ENCODE measurements around the gene MAN1A2.

Gene MAN1A2

GRCh38 chr1:117359561-117360289, 7.5 kb upstream of the MAN1A2 start:
- in situ Hi-C loops (cut with MboI; ENCODE audit: low sequenced_read_pairs): no loop called here

GRCh38 chr1:117362986-117363385, 4.3 kb upstream of the MAN1A2 start:
- in situ Hi-C loops (cut with MboI; ENCODE audit: low sequenced_read_pairs): no loop called here

- in situ Hi-C loops (cut with MboI; ENCODE audit: low sequenced_read_pairs): no loop called here
Observed at GRCh38 chr1:117363571-117364048, 3.6 kb upstream of the MAN1A2 start.

GRCh38 chr1:117364240-117364639, 3.0 kb upstream of the MAN1A2 start:
- in situ Hi-C loops (cut with MboI; ENCODE audit: low sequenced_read_pairs): no loop called here

GRCh38 chr1:117365350-117366176, 1.7 kb upstream of the MAN1A2 start:
- in situ Hi-C loops (cut with MboI; ENCODE audit: low sequenced_read_pairs): no loop called here

GRCh38 chr1:117366177-117367045, 838 bp upstream of the MAN1A2 start:
- in situ Hi-C loops (cut with MboI; ENCODE audit: low sequenced_read_pairs): no loop called here

GRCh38 chr1:117368116-117369108, 1.2 kb downstream of the MAN1A2 start:
- in situ Hi-C loops (cut with MboI; ENCODE audit: low sequenced_read_pairs): no loop called here

- in situ Hi-C loops (cut with MboI; ENCODE audit: low sequenced_read_pairs): no loop called here
Observed at GRCh38 chr1:117370071-117370470, 2.8 kb downstream of the MAN1A2 start.

GRCh38 chr1:117370509-117370908, 3.3 kb downstream of the MAN1A2 start:
- in situ Hi-C loops (cut with MboI; ENCODE audit: low sequenced_read_pairs): no loop called here

GRCh38 chr1:117371441-117372151, 4.3 kb downstream of the MAN1A2 start:
- in situ Hi-C loops (cut with MboI; ENCODE audit: low sequenced_read_pairs): no loop called here

GRCh38 chr1:117372863-117373412, 5.7 kb downstream of the MAN1A2 start:
- in situ Hi-C loops (cut with MboI; ENCODE audit: low sequenced_read_pairs): no loop called here

GRCh38 chr1:117373932-117374331, 6.7 kb downstream of the MAN1A2 start:
- in situ Hi-C loops (cut with MboI; ENCODE audit: low sequenced_read_pairs): no loop called here

- in situ Hi-C loops (cut with MboI; ENCODE audit: low sequenced_read_pairs): no loop called here
Observed at GRCh38 chr1:117375327-117375726, 8.1 kb downstream of the MAN1A2 start.

- in situ Hi-C loops (cut with MboI; ENCODE audit: low sequenced_read_pairs): loop anchor here (10.0 kb wide), 1 partner anchor 62 kb away; no protein-coding TSS in a partner anchor
Observed at GRCh38 chr1:117387060-117387633, 19.9 kb downstream of the MAN1A2 start.

- in situ Hi-C loops (cut with MboI; ENCODE audit: low sequenced_read_pairs): loop anchor here (10.0 kb wide), 1 partner anchor 64 kb away; no protein-coding TSS in a partner anchor
Observed at GRCh38 chr1:117388328-117388727, 21.1 kb downstream of the MAN1A2 start.

- in situ Hi-C loops (cut with MboI; ENCODE audit: low sequenced_read_pairs): loop anchor here (10.0 kb wide), 1 partner anchor 64 kb away; no protein-coding TSS in a partner anchor
Observed at GRCh38 chr1:117389284-117389683, 22.0 kb downstream of the MAN1A2 start.

- in situ Hi-C loops (cut with MboI; ENCODE audit: low sequenced_read_pairs): loop anchor here (10.0 kb wide), 1 partner anchor 65 kb away; no protein-coding TSS in a partner anchor
Observed at GRCh38 chr1:117389779-117390178, 22.5 kb downstream of the MAN1A2 start.

- in situ Hi-C loops (cut with MboI; ENCODE audit: low sequenced_read_pairs): no loop called here
Observed at GRCh38 chr1:117392771-117393170, 25.5 kb downstream of the MAN1A2 start.
